Trophoblast cell (in vitro differentiated cells and primary cell): ENCODE measurements around the gene TMTC3.

Source experiments
- DNase-seq, 2 donors: peaks; one replicate each; pipeline ENCODE4 v3.0.0-alpha.2; 2016
- H2AFZ ChIP-seq: 2 replicates; pipeline ENCODE4 v1.6.1; 2013; ENCODE audit warnings: low read length, moderate library complexity, mild to moderate bottlenecking; ENCODE audit not compliant: insufficient read depth, poor library complexity
- H2AK5ac ChIP-seq: 2 replicates; pipeline ENCODE4 v1.6.1; 2013; ENCODE audit warnings: mild to moderate bottlenecking, low read length
- H2BK120ac ChIP-seq: 2 replicates; pipeline ENCODE4 v1.6.1; 2013; ENCODE audit warnings: low read length, mild to moderate bottlenecking, moderate library complexity; ENCODE audit not compliant: insufficient read depth, poor library complexity
- H2BK12ac ChIP-seq: 2 replicates; pipeline ENCODE4 v1.6.1; 2013; ENCODE audit warnings: mild to moderate bottlenecking, low read length, moderate library complexity
- H2BK5ac ChIP-seq: 2 replicates; pipeline ENCODE4 v1.6.1; 2013; ENCODE audit warnings: low read length, low read depth, moderate library complexity, mild to moderate bottlenecking; ENCODE audit not compliant: poor library complexity
- H3K14ac ChIP-seq: 2 replicates; pipeline ENCODE4 v1.6.1; 2013; ENCODE audit warnings: mild to moderate bottlenecking, low read length
- H3K18ac ChIP-seq: 2 replicates; pipeline ENCODE4 v1.6.1; 2013; ENCODE audit warnings: mild to moderate bottlenecking, low read length
- H3K23ac ChIP-seq: 2 replicates; pipeline ENCODE4 v1.6.1; 2013; ENCODE audit warnings: low read length
- H3K27ac ChIP-seq: 2 replicates; pipeline ENCODE4 v1.5.1; 2013; ENCODE audit warnings: low read depth, mild to moderate bottlenecking, inconsistent platforms, low read length, moderate library complexity
- H3K27me3 ChIP-seq: 2 replicates; pipeline ENCODE4 v1.6.1; 2013; ENCODE audit warnings: inconsistent platforms, mild to moderate bottlenecking, low read length, moderate library complexity; ENCODE audit not compliant: insufficient read depth
- H3K36me3 ChIP-seq, 2 experiments: 1 replicate in 1 of 2; 2 replicates in 1 of 2; pipeline ENCODE4 v1.6.1; 2013; ENCODE audit warnings: low read length in 2 of 2, mild to moderate bottlenecking in 2 of 2, moderate library complexity in 1 of 2; ENCODE audit not compliant: insufficient read depth in 2 of 2, control insufficient read depth in 1 of 2
- H3K4ac ChIP-seq: 2 replicates; pipeline ENCODE4 v1.6.1; 2013; ENCODE audit warnings: low read depth, mild to moderate bottlenecking, low read length, moderate library complexity
- H3K4me1 ChIP-seq, 2 experiments: 1 replicate in 1 of 2; 2 replicates in 1 of 2; pipeline ENCODE4 v1.6.1; 2013; ENCODE audit warnings: low read length in 2 of 2, mild to moderate bottlenecking in 2 of 2, moderate library complexity in 1 of 2; ENCODE audit not compliant: insufficient read depth in 2 of 2, control insufficient read depth in 1 of 2
- H3K4me2 ChIP-seq: 2 replicates; pipeline ENCODE4 v1.6.1; 2013; ENCODE audit warnings: inconsistent platforms, mild to moderate bottlenecking, low read length, moderate library complexity
- H3K4me3 ChIP-seq: 2 replicates; pipeline ENCODE4 v1.5.1; 2013; ENCODE audit warnings: mild to moderate bottlenecking, low read depth, low read length, inconsistent platforms
- H3K79me1 ChIP-seq: one replicate; pipeline ENCODE4 v1.6.1; 2013; ENCODE audit warnings: low read length
- H3K79me2 ChIP-seq: 2 replicates; pipeline ENCODE4 v1.6.1; 2013; ENCODE audit warnings: low read length, mild to moderate bottlenecking; ENCODE audit not compliant: control insufficient read depth, insufficient read depth, poor library complexity
- H3K9ac ChIP-seq: 2 replicates; pipeline ENCODE4 v1.6.1; 2013; ENCODE audit warnings: mild to moderate bottlenecking, low read length
- H3K9me3 ChIP-seq: 2 replicates; pipeline ENCODE4 v1.6.1; 2013; ENCODE audit warnings: low read depth, mild to moderate bottlenecking, control low read depth, inconsistent platforms, low read length; ENCODE audit not compliant: insufficient read depth
- H4K12ac ChIP-seq: 2 replicates; pipeline ENCODE4 v1.6.1; 2013; ENCODE audit warnings: low read depth, mild to moderate bottlenecking, low read length, moderate library complexity
- H4K8ac ChIP-seq: 2 replicates; pipeline ENCODE4 v1.6.1; 2013; ENCODE audit warnings: low read depth, mild to moderate bottlenecking, low read length, moderate library complexity
- H4K91ac ChIP-seq: one replicate; pipeline ENCODE4 v1.6.1; 2013; ENCODE audit warnings: low read depth, mild to moderate bottlenecking, low read length, moderate library complexity
- WGBS: extraction: QIAGEN DNeasy Blood & Tissue Kit; methylation state at CpG from one replicate; pipeline ENCODE4 v1.1.7; 2013; ENCODE audit warnings: missing lambda C conversion rate; ENCODE audit not compliant: insufficient read length, insufficient coverage; ENCODE audit errors: extremely low coverage; 5-methylcytosine and 5-hydroxymethylcytosine counted together

The TMTC3 gene

GRCh38 chr12:88179436-88180014, 37.4 kb downstream of the TMTC3 start:
- Histone ChIP-seq H3K4me1 (peaks cover 0 to 2% of the 10 kb centered on the region in 2 experiments), H3K79me2 (no peaks in the 10 kb centered on the region), H2AK5ac (no peak overlapping the region), H2AFZ (no peak overlapping the region), H3K14ac (no peak overlapping the region), H3K27ac (no peak overlapping the region), H4K12ac (no peak overlapping the region), H3K18ac (no peak overlapping the region), H2BK5ac (no peak overlapping the region), H3K9ac (no peak overlapping the region), H3K79me1 (no peaks in the 10 kb centered on the region), H3K36me3 (peaks cover 1 to 6% of the 10 kb centered on the region in 2 experiments), H4K8ac (no peak overlapping the region), H3K4ac (no peak overlapping the region), H2BK12ac (no peak overlapping the region), H3K4me2 (no peak overlapping the region), H2BK120ac (no peak overlapping the region), H3K9me3 (no peaks in the 10 kb centered on the region), H4K91ac (no peak overlapping the region), H3K27me3 (no peaks in the 10 kb centered on the region), H3K23ac (no peak overlapping the region), H3K4me3 (no peak overlapping the region)
- peak in 1 of 2 donors; percentile 44 for DNase-seq
- WGBS, result no CpG with 5 or more reads among the region's 6 CpGs

- Histone ChIP-seq H3K79me2 (no peaks in the 10 kb centered on the region), H3K36me3 (peaks cover 0 to 3% of the 10 kb centered on the region in 2 experiments), H3K9me3 (no peaks in the 10 kb centered on the region), H3K23ac (no peak overlapping the region), H3K4me2 (no peak overlapping the region), H2AK5ac (no peak overlapping the region), H3K4me3 (no peak overlapping the region), H2BK120ac (no peak overlapping the region), H2BK5ac (no peak overlapping the region), H3K4me1 (peaks cover 0 to 2% of the 10 kb centered on the region in 2 experiments), H2BK12ac (no peak overlapping the region), H3K79me1 (no peaks in the 10 kb centered on the region), H2AFZ (no peak overlapping the region), H3K27ac (peak overlapping the region; percentile 42), H3K18ac (no peak overlapping the region), H4K12ac (no peak overlapping the region), H3K14ac (no peak overlapping the region), H3K4ac (no peak overlapping the region), H3K27me3 (no peaks in the 10 kb centered on the region), H4K91ac (no peak overlapping the region), H3K9ac (no peak overlapping the region), H4K8ac (no peak overlapping the region)
- peak; percentile 51 to 96 for DNase-seq
- no CpG with 5 or more reads among the region's 3 CpGs for WGBS
Observed at GRCh38 chr12:88181881-88182280, 39.8 kb downstream of the TMTC3 start.

GRCh38 chr12:88182416-88182815, 40.3 kb downstream of the TMTC3 start:
- Histone ChIP-seq H3K27ac (no peak overlapping the region), H3K4ac (no peak overlapping the region), H2AK5ac (no peak overlapping the region), H3K4me1 (peaks cover 0 to 2% of the 10 kb centered on the region in 2 experiments), H3K36me3 (peaks cover 0 to 3% of the 10 kb centered on the region in 2 experiments), H3K23ac (no peak overlapping the region), H2AFZ (no peak overlapping the region), H3K18ac (no peak overlapping the region), H3K4me3 (no peak overlapping the region), H3K14ac (no peak overlapping the region), H3K79me2 (no peaks in the 10 kb centered on the region), H2BK12ac (no peak overlapping the region), H2BK5ac (no peak overlapping the region), H4K12ac (no peak overlapping the region), H4K91ac (no peak overlapping the region), H3K27me3 (no peaks in the 10 kb centered on the region), H3K4me2 (no peak overlapping the region), H4K8ac (no peak overlapping the region), H2BK120ac (no peak overlapping the region), H3K9ac (no peak overlapping the region), H3K9me3 (no peaks in the 10 kb centered on the region), H3K79me1 (no peaks in the 10 kb centered on the region)
- no peak for DNase-seq
- WGBS, result no CpG with 5 or more reads among the region's 3 CpGs

- no peak overlapping the region for H4K8ac ChIP-seq
- no peaks in the 10 kb centered on the region for H3K79me2 ChIP-seq
- no peak overlapping the region for H4K91ac ChIP-seq
- H3K27me3 ChIP-seq, result no peaks in the 10 kb centered on the region
- DNase-seq, result no peak
- peaks cover 0 to 3% of the 10 kb centered on the region in 2 experiments for H3K36me3 ChIP-seq
- H3K9me3 ChIP-seq, result no peaks in the 10 kb centered on the region
- no CpG with 5 or more reads among the region's 3 CpGs for WGBS
- H3K4ac ChIP-seq, result no peak overlapping the region
- H2BK120ac ChIP-seq, result no peak overlapping the region
- H3K23ac ChIP-seq, result no peak overlapping the region
- no peak overlapping the region for H3K4me3 ChIP-seq
- H2BK12ac ChIP-seq, result no peak overlapping the region
- H3K4me2 ChIP-seq, result no peak overlapping the region
- H2AFZ ChIP-seq, result no peak overlapping the region
- H3K18ac ChIP-seq, result no peak overlapping the region
- no peak overlapping the region for H4K12ac ChIP-seq
- no peaks in the 10 kb centered on the region for H3K79me1 ChIP-seq
- no peak overlapping the region for H3K27ac ChIP-seq
- no peak overlapping the region for H2AK5ac ChIP-seq
- H3K14ac ChIP-seq, result no peak overlapping the region
- no peak overlapping the region for H3K9ac ChIP-seq
- peaks cover 0 to 2% of the 10 kb centered on the region in 2 experiments for H3K4me1 ChIP-seq
- no peak overlapping the region for H2BK5ac ChIP-seq
Observed at GRCh38 chr12:88184196-88184595, 42.1 kb downstream of the TMTC3 start.
